ENCODE data around the gene GLCE. TPM values are rescaled to one million over a fixed set of nuclear protein-coding genes. Genes with fewer than 3 reads are reported as not detected.

GLCE gene
- total and polyA plus RNA-seq, 9 of the 15 experiments (the other 6 are each of a cell fraction or from before 2014, with no cell fraction given) = 4.6 to 12.3 (median 10.6) TPM

DNA sequence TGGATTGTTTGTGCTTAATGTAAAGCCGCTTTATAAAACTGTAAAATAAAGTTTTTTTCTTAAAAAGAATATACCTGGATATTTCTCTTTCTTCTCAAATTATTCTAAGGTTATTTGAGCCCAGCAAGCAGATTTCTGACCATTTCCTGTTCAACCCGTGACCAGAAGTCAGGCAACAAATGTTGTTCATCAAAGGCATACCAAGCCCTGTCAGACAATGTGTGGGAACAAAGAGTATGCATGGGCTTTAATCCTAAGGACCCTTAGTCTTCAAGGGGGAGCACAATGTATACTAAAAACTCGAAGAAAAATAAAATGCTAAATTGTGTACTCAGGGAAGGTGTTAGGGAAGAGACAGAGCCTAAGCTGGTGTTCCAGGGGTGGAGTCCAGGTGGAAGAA, 111.7 kb downstream of the GLCE start:
- H3K36me3 ChIP-seq (ENCODE audit: control insufficient read depth, insufficient read depth, low read length) = no peaks in the 10 kb centered on the region
- H3K27me3 ChIP-seq (ENCODE audit: control insufficient read depth in 2 of 2, insufficient read depth in 2 of 2, low read length in 2 of 2) = peaks cover 13 to 32% of the 10 kb centered on the region in 2 experiments; a peak in 4 of 5 replicates
- POLR2A ChIA-PET = interaction anchor here (0.6 kb wide), 1 partner anchor 281 kb away, joined by 3 read pairs; no protein-coding TSS in a partner anchor
- H2AFZ ChIP-seq (ENCODE audit: low read depth, low read length) = no peak overlapping the region
- DNase-seq (ENCODE audit: extremely low read depth in 1 of 4, low spot score in 3 of 4) (no peak), ATAC-seq (no peak), FAIRE-seq (no peak)
- WGBS (ENCODE audit: insufficient coverage, low coverage, missing lambda C conversion rate) = 9% methylated on average over 3 of the region's 3 CpGs
- CTCF ChIA-PET (ENCODE audit: low intra/inter-chr PET ratio) = no interaction called here
- H3K79me2 ChIP-seq (ENCODE audit: control insufficient read depth, insufficient read depth, low read length) = no peaks in the 10 kb centered on the region
- no peaks in the 10 kb centered on the region for H3K9me1 ChIP-seq (ENCODE audit: control insufficient read depth, insufficient read depth, low read length)
- no peak overlapping the region for H3K4me2 ChIP-seq (ENCODE audit: insufficient read depth, low read length)
- BruUV-seq (replicated peaks) = no TSS peak
- H3K27ac ChIP-seq (ENCODE audit: extremely low read depth, low read depth, low read length) = no peak overlapping the region
- intact Hi-C loops (cut with micrococcal nuclease) (no loop called here), in situ Hi-C loops (cut with MboI) (no loop called here)
- no peak for TF ChIP-seq CBX5 (IDR thresholded peaks at IDR 0.05; ENCODE audit: borderline replicate concordance, low read depth)
- no peak for TF ChIP-seq TFAM (CRISPR knock-in tag; conservative IDR thresholded peaks at IDR 0.05)
- TF ChIP-seq, protein P1, sequence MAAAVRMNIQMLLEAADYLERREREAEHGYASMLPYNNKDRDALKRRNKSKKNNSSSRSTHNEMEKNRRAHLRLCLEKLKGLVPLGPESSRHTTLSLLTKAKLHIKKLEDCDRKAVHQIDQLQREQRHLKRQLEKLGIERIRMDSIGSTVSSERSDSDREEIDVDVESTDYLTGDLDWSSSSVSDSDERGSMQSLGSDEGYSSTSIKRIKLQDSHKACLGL (CRISPR knock-in tag; IDR thresholded peaks at IDR 0.05; ENCODE audit: borderline replicate concordance, poor library complexity, severe bottlenecking) = no peak
- no peak for TF ChIP-seq MTA1 (IDR thresholded peaks at IDR 0.05; ENCODE audit: borderline replicate concordance)
- TF ChIP-seq, protein P2, sequence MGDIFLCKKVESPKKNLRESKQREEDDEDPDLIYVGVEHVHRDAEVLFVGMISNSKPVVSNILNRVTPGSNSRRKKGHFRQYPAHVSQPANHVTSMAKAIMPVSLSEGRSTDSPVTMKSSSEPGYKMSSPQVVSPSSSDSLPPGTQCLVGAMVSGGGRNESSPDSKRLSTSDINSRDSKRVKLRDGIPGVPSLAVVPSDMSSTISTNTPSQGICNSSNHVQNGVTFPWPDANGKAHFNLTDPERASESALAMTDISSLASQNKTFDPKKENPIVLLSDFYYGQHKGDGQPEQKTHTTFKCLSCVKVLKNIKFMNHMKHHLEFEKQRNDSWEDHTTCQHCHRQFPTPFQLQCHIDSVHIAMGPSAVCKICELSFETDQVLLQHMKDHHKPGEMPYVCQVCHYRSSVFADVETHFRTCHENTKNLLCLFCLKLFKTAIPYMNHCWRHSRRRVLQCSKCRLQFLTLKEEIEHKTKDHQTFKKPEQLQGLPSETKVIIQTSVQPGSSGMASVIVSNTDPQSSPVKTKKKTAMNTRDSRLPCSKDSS (IDR thresholded peaks at IDR 0.05; ENCODE audit: low read depth, partially characterized antibody) = no peak
- TF ChIP-seq NRF1 (conservative IDR thresholded peaks at IDR 0.05 in 1 of 2, IDR thresholded peaks at IDR 0.05 in 1 of 2) = no peak
- no peak for TF ChIP-seq NUFIP1 (IDR thresholded peaks at IDR 0.05; ENCODE audit: partially characterized antibody)
- no peak for TF ChIP-seq ZNF175 (CRISPR knock-in tag; IDR thresholded peaks at IDR 0.05; ENCODE audit: low read depth)
- no peak overlapping the region for H3K4me3 ChIP-seq
- no peaks in the 10 kb centered on the region for H3K9me3 ChIP-seq (replicated peaks; ENCODE audit: control insufficient read depth, insufficient read depth, low read depth, low read length)
- H4K20me1 ChIP-seq (replicated peaks; ENCODE audit: control insufficient read depth, insufficient read depth, low read length) = no peaks in the 10 kb centered on the region
- H3K9ac ChIP-seq (ENCODE audit: insufficient read depth in 1 of 2, low read depth in 2 of 2, low read length in 2 of 2) = no peak overlapping the region
- H3K4me1 ChIP-seq (replicated peaks in 1 of 2; ENCODE audit: control insufficient read depth in 2 of 2, insufficient read depth in 2 of 2, low read length in 2 of 2) = no peaks in the 10 kb centered on the region
